RWPE1 (cell line): ENCODE measurements around the gene SYNPO.

Source experiments
- CTCF ChIA-PET: fragments of 350-600 bp; sonication (Branson Sonifier 250); formaldehyde crosslinking; extraction: SDS; loops from one replicate; lab custom pipeline; 2021; lab: Yijun Ruan, JAX
- POLR2A ChIA-PET: fragments of 400-600 bp; formaldehyde crosslinking; extraction: SDS; loops from one replicate; lab custom pipeline; 2020; ENCODE audit warnings: antibody characterized with exemption; ENCODE audit not compliant: low non-redundant PET; lab: Yijun Ruan, JAX
- DNase-seq: peaks from one replicate; pipeline ENCODE4 v3.0.0; 2012; ENCODE audit warnings: low spot score
- H3K27ac ChIP-seq: fragments of 450-650 bp; 2 replicates; pipeline ENCODE4 v1.5.1; 2017
- TF ChIP-seq, protein P1 (sequence below): fragments of 450-650 bp; conservative IDR thresholded peaks from 2 replicates; pipeline ENCODE4 v1.5.1; 2017; ENCODE audit warnings: low read depth, mild to moderate bottlenecking

Gene SYNPO

DNA sequence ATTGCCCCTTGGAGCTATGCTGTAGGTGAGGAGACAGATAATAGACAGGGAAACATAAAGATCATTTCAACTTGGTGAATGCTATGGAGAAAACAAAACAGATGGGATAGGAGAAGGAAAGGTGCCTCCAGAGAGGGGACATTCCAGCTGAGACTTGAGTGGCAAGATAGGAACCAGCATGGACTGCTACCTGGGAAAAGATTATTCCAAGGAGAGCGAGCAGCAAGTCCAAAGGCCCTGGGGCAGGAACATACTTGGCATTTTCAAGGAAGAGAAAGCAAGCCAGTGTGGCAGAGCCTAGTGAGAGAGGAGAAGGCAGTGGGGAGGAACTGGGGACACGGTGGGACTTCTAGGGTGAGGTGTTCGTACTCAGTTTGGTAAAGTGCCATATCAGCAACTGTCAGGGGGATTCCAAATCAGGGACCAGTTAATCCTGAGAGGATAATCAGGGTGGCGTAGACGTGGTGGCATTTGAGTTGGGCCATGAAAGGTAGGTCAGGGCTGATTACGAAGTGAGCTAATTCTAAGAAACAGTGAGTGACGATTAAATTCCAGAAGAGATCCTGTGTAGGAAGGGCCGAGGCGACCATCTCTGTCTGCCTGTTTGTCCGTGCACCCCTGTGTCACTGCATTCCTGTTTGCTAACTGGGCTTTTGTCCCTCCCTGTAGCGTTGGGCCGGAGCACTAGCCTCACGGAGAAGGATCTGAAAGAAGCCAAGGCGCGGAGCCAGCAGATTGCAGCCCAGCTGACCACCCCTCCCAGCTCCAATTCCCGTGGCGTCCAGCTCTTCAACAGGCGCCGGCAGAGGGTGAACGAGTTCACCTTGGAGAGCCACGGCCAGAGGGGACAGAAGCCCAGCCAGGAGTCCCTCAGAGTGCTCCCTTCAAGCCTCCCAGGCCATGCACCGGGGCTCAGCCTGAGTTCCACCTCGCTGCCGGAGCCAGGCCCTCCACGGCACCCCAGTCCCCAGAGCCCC is 7.1 kb downstream of the SYNPO start:
- CTCF ChIA-PET, result interaction anchor here (1.0 kb wide), 1 partner anchor 14 kb away, joined by 4 read pairs; no protein-coding TSS in a partner anchor
- DNase-seq, result no peak
- no peak overlapping the region for H3K27ac ChIP-seq
- TF ChIP-seq, protein P1, sequence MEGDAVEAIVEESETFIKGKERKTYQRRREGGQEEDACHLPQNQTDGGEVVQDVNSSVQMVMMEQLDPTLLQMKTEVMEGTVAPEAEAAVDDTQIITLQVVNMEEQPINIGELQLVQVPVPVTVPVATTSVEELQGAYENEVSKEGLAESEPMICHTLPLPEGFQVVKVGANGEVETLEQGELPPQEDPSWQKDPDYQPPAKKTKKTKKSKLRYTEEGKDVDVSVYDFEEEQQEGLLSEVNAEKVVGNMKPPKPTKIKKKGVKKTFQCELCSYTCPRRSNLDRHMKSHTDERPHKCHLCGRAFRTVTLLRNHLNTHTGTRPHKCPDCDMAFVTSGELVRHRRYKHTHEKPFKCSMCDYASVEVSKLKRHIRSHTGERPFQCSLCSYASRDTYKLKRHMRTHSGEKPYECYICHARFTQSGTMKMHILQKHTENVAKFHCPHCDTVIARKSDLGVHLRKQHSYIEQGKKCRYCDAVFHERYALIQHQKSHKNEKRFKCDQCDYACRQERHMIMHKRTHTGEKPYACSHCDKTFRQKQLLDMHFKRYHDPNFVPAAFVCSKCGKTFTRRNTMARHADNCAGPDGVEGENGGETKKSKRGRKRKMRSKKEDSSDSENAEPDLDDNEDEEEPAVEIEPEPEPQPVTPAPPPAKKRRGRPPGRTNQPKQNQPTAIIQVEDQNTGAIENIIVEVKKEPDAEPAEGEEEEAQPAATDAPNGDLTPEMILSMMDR, result no peak
- POLR2A ChIA-PET, result no interaction called here

DNA sequence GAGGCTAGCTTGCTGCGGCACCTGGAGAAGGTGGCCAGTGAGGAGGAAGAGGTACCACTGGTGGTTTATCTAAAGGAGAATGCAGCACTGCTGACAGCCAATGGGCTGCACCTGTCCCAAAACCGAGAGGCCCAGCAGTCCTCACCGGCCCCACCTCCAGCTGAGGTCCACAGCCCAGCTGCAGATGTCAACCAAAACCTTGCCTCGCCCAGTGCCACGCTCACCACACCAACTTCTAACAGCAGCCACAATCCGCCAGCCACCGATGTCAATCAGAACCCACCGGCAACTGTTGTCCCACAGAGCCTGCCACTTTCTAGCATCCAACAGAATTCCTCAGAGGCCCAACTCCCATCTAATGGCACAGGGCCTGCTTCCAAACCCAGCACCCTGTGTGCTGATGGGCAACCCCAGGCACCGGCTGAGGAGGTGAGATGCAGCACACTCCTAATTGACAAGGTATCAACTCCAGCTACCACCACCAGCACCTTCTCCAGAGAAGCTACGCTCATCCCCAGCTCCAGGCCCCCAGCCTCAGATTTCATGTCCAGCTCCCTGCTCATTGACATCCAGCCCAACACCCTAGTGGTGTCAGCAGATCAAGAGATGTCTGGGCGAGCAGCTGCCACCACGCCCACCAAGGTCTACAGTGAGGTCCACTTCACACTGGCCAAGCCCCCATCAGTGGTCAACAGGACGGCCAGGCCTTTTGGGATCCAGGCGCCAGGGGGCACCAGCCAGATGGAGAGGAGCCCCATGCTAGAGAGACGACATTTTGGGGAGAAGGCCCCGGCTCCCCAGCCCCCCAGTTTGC is 8.0 kb downstream of the SYNPO start:
- no peak for DNase-seq
- ChIA-PET POLR2A (no interaction called here), CTCF (interaction anchor here (0.6 kb wide), 1 partner anchor 91 kb away, joined by 4 read pairs; no protein-coding TSS in a partner anchor)
- H3K27ac ChIP-seq, result no peak overlapping the region
- TF ChIP-seq, protein P1, result no peak

DNA sequence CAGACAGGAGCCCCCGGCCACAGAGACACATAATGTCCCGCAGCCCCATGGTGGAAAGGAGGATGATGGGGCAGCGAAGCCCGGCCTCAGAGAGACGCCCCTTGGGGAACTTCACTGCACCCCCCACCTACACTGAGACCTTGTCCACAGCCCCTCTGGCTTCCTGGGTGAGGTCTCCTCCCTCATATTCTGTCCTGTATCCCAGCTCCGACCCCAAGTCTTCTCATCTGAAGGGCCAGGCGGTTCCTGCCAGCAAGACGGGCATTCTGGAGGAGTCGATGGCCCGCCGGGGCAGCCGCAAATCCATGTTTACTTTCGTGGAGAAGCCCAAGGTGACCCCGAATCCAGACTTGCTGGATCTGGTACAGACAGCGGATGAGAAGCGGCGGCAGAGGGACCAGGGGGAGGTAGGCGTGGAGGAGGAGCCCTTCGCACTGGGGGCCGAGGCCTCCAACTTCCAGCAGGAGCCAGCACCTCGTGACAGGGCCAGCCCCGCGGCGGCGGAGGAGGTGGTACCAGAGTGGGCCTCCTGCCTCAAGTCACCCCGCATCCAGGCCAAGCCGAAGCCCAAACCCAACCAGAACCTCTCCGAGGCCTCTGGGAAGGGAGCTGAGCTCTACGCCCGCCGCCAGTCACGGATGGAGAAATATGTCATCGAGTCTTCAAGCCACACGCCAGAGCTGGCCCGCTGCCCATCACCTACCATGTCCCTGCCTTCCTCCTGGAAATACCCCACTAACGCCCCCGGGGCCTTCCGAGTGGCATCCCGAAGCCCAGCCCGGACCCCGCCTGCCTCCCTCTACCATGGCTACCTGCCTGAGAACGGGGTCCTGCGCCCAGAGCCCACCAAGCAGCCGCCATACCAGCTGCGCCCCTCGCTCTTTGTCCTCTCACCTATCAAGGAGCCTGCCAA is 8.9 kb downstream of the SYNPO start:
- TF ChIP-seq, protein P1, result no peak
- DNase-seq, result no peak
- POLR2A ChIA-PET, result no interaction called here
- CTCF ChIA-PET, result interaction anchor here (0.6 to 1.3 kb wide), 2 partner anchors 89 to 92 kb away, joined by 3 to 4 read pairs; no protein-coding TSS in a partner anchor
- no peak overlapping the region for H3K27ac ChIP-seq

DNA sequence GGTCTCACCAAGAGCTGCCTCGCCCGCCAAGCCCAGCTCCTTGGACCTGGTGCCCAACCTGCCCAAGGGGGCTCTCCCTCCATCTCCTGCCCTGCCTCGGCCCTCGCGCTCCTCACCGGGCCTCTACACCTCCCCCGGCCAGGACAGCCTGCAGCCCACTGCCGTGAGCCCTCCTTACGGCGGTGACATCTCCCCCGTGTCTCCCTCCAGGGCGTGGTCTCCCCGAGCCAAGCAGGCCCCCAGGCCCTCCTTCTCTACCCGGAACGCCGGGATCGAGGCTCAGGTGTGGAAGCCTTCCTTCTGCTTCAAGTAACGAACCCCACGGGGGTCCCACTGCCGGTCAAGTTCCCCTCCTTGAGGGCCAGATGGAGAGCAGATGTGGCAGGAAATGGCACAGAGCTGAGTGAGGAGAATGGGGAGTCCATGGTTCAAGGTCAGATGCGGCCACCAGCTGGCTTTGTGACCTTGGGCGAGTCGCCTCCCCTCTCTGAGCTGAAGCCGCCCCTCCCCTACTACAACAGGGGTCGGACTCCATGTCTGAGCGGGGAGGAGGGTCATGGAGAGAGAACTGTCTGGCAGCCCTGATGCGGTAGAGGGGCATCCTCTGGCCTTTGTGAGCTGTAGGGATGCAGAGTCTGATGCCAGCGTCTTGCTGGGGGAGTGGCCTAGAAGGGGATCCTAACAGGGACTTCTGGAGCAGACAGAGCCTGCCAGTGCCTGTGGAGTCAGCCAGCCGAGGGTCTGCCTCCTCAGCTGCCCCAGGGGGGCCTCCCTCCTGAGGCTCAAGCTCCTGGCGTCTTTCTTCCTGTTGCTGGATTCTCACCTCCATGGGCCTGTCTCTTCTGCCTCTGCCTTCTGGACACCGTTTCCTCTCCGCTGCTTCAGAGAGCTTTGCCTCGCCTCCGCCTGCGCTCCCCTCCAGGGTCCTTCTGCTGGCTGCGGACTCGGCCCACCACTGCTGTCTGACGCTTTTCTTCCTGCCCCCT is 9.9 kb downstream of the SYNPO start:
- DNase-seq, result no peak
- CTCF ChIA-PET, result interaction anchor here (1.3 kb wide), 1 partner anchor 90 kb away, joined by 3 read pairs; no protein-coding TSS in a partner anchor
- POLR2A ChIA-PET, result no interaction called here
- no peak overlapping the region for H3K27ac ChIP-seq
- TF ChIP-seq, protein P1, result no peak

DNA sequence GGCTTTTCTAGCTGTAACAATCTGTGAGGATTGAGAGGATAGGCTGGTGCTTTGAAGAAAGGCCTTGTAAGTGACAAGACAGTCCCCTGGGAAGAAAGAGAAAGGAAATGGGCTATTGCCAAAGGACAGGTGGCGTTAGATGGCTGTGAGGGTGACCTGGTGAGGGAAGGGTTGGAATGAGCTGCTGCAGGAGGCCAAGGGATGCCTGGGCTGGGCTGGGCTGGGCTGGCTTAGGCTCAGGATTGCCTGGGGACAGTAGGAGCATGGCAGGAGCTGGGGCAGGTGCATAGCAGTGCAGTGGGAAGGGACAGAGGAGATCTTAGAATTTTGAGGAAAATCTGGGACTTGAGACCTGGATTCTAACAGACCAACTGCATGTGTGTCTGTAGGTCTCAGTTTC is 10.9 kb downstream of the SYNPO start:
- ChIA-PET POLR2A (no interaction called here), CTCF (no interaction called here)
- no peak for DNase-seq
- TF ChIP-seq, protein P1, result no peak
- 0 out of 2 replicates have a peak overlapping the region, but pooled peaks have one; percentile 21 for H3K27ac ChIP-seq
